ENCODE measurements around the gene SHQ1. TPM values are rescaled to one million over a fixed set of nuclear protein-coding genes. Genes with fewer than 3 reads are reported as not detected.

SHQ1 gene
- total and polyA plus RNA-seq, 9 of the 15 experiments (the other 6 are each of a cell fraction or from before 2014, with no cell fraction given) = 9.2 to 25.0 (median 14.1) TPM

- peak overlapping the region; percentile 66 for H3K4me2 ChIP-seq (ENCODE audit: insufficient read depth, low read length)
- BruUV-seq (replicated peaks) = no TSS peak
- 60% methylated on average over 7 of the region's 13 CpGs for WGBS (ENCODE audit: insufficient coverage, low coverage, missing lambda C conversion rate)
- no peaks in the 10 kb centered on the region for H3K9me1 ChIP-seq (ENCODE audit: control insufficient read depth, insufficient read depth, low read length)
- H2AFZ ChIP-seq (ENCODE audit: low read depth, low read length) = peak overlapping the region; percentile 89
- no peaks in the 10 kb centered on the region for H4K20me1 ChIP-seq (replicated peaks; ENCODE audit: control insufficient read depth, insufficient read depth, low read length)
- H3K27me3 ChIP-seq (ENCODE audit: control insufficient read depth in 2 of 2, insufficient read depth in 2 of 2, low read length in 2 of 2) = no peaks in the 10 kb centered on the region
- ChIA-PET CTCF (ENCODE audit: low intra/inter-chr PET ratio) (no interaction called here), POLR2A (no interaction called here)
- DNase-seq (ENCODE audit: extremely low read depth in 1 of 4, low spot score in 3 of 4) (no peak), ATAC-seq (no peak), FAIRE-seq (no peak)
- intact Hi-C loops (cut with micrococcal nuclease) = loop anchor here (5.0 kb wide), 3 partner anchors 42 to 108 kb away; partner anchors contain the start of genes PPP4R2 and SHQ1
- no peak overlapping the region for H3K4me3 ChIP-seq
- H3K9ac ChIP-seq (ENCODE audit: insufficient read depth in 1 of 2, low read depth in 2 of 2, low read length in 2 of 2) = peak overlapping the region; percentile 61 to 68; a peak in 2 of 4 replicates
- H3K79me2 ChIP-seq (ENCODE audit: control insufficient read depth, insufficient read depth, low read length) = no peaks in the 10 kb centered on the region
- TF ChIP-seq, protein P1, sequence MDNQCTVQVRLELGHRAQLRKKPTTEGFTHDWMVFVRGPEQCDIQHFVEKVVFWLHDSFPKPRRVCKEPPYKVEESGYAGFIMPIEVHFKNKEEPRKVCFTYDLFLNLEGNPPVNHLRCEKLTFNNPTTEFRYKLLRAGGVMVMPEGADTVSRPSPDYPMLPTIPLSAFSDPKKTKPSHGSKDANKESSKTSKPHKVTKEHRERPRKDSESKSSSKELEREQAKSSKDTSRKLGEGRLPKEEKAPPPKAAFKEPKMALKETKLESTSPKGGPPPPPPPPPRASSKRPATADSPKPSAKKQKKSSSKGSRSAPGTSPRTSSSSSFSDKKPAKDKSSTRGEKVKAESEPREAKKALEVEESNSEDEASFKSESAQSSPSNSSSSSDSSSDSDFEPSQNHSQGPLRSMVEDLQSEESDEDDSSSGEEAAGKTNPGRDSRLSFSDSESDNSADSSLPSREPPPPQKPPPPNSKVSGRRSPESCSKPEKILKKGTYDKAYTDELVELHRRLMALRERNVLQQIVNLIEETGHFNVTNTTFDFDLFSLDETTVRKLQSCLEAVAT (IDR thresholded peaks at IDR 0.05) = 0 out of 4 replicates have a peak, but pooled peaks of 1 of the 2 experiments have one; percentile 33
- no peak for TF ChIP-seq TCF7L2 (IDR thresholded peaks at IDR 0.05; ENCODE audit: low read depth, low read length)
- peaks cover 4 to 25% of the 10 kb centered on the region in 2 experiments; a peak in 3 of 5 replicates for H3K4me1 ChIP-seq (replicated peaks in 1 of 2; ENCODE audit: control insufficient read depth in 2 of 2, insufficient read depth in 2 of 2, low read length in 2 of 2)
- in situ Hi-C loops (cut with MboI) = no loop called here
- peak overlapping the region; percentile 40; the same call in 1 of the 3 replicates for H3K27ac ChIP-seq (ENCODE audit: extremely low read depth, low read depth, low read length)
- no peaks in the 10 kb centered on the region for H3K9me3 ChIP-seq (replicated peaks; ENCODE audit: control insufficient read depth, insufficient read depth, low read depth, low read length)
- no peaks in the 10 kb centered on the region for H3K36me3 ChIP-seq (ENCODE audit: control insufficient read depth, insufficient read depth, low read length)
Measured at GRCh38 chr3:72889310-72890165, 41.3 kb upstream of the SHQ1 start.
